ENCODE measurements around the gene ANKFN1.

ANKFN1 gene

DNA sequence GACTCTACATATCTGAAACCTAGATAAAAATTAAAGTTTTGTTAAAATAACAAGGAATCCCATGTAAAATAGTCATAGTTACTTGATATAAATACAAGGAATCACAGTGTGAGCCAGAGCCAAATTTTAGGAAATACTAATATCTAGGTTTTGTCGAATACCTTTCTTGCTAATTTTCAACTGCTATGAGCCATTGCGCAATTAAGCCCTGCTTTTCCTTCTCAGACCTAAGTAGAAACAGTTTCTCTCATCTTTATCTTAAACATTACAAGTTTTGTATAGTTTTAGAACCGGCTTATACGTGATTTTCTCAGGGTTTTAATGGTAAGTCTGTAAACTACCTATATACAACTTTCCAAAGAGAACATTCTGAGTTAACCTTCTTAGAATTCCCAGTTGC is 282.9 kb downstream of the ANKFN1 start:
- no peak for DNase-seq (ENCODE audit: low read depth)

- no peak for DNase-seq (ENCODE audit: low read depth)
Measured at GRCh38 chr17:56440419-56440818, 287.1 kb downstream of the ANKFN1 start.

DNA sequence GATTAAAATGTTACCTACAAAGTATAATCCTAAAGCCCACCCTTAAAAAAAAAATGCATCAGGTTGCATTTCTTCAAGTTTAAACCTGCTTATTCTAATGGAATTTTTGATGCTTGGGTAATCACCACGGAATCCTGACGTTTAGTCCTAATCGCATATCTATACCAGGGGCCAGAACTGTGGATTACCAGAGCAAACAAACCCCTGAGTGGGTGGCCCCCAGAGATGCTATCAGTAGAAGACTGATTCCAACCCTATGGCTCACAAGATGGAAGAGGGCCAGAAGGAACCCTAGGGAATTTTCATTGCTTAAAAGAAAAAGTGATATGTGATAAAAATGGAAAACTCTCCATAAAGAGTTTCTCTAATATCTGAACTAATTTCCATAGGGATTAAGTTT is 288.0 kb downstream of the ANKFN1 start:
- no peak for DNase-seq (ENCODE audit: low read depth)

- DNase-seq (ENCODE audit: low read depth): no peak
Measured at GRCh38 chr17:56445692-56446411, 292.6 kb downstream of the ANKFN1 start.

DNA sequence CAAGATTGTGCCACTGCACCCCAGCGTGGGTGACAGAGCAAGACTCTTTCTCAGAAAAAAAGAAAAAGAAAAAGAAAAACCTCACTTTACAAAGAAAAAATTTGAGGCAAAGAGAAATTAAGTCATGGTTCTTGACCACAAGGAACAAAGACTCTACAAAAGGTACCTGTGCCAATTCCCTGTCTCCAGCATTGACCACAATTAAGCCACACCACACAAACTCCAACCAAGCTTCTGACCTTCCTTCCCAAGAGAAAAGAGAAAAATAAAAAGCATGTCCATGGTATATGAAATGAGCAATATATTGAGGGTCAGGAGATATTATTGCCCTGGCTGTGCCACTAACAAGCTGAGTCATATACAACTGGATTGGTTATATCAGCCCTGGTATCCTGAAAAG is 293.9 kb downstream of the ANKFN1 start:
- DNase-seq (ENCODE audit: low read depth): no peak

DNA sequence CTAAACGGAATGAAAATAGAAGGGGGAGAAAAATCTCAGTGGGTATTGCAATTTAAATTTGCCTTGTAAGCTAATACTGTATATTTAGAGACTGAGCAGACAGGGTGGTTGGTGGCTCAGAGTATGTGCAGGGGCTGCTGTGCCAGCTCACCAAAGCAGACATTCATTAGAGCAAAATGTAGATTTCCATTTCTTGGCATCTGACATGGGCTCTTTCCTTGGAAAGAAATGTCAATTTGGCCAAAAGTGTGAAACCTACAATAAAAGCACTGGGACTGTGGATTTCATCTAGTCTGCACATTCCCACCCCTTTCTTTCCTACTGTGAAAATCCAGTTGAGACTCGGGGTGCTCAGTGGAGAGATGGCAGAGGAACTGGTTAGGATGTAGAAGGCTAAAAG is 295.1 kb downstream of the ANKFN1 start:
- DNase-seq (ENCODE audit: low read depth): no peak

DNA sequence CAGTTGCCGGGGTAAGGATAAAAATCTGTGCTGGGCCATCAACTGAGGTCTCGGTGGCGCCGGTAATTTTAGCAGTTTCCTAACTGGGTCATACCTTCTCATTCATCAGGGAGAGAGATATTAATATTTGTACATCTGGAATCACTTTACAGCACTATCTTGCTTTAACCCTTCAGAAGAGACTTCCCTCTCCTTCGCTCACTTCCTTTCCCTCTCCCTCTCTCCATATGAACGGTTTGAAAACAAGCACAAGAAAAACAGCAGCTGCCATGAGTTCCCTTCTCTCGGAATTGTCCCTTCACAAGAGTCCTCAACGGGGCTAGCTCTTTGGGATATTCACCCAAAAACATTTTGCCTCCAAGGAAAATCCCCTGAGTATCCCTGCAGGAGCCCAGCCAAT is 295.9 kb downstream of the ANKFN1 start:
- DNase-seq (ENCODE audit: low read depth): no peak

DNA sequence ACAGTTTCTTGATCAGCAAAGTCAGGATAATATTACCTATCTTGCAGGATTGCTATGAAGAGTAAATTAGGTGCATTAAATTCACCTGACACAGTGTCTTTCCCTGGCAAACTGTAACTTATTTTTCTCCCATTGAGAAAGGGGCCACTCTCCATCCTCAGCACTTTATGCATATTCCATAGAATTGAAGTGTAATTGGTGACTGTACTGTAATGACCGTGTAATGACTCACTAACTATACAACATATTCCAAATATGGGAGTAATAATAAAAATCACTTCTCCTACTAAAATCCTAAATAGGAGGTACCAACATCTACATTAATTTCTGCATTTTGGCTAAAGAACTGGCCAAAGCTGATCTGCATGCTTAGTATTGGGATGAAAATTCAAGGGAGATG is 298.4 kb downstream of the ANKFN1 start:
- no peak for DNase-seq (ENCODE audit: low read depth)

GRCh38 chr17:56452461-56452860 is 299.2 kb downstream of the ANKFN1 start:
- no peak for DNase-seq (ENCODE audit: low read depth)

DNA sequence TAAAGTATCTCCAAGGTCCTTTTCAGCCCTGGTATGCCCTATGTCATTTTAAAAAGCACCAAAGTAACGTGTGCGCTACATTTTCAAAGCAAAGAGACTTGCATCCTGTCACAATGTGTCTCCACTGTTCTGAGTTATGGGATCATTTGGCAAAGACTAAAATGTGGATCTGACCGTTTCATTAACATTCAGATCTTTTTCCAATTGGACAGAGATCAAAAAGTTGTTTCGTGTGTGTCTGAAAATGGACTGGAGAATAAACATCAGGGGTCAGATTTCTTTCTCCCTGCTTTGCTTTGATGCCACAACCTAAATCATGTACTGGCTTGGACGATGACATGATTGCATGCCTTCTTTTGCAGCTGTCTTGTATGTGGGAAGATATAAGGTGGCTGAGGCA is 304.2 kb downstream of the ANKFN1 start:
- no peak for DNase-seq (ENCODE audit: low read depth)

DNA sequence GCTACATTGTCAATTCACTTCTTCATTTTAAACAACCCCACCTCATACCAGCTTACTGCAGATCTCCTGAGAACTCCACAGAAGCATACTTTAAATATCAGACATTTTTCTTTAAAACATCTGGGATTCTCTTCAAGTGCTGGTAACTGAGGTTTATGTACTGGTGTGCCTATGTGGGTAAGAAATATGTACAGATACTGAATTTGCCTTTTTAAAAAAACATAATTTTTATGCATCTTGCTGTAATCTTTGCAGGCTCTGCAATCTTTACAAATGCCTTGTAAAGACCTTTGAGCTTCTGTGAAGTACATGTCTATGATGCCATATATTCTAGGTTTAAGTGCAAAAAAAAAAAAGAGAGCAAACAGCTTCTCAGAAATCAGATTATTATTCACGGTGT is 312.6 kb downstream of the ANKFN1 start:
- no peak for DNase-seq (ENCODE audit: low read depth)

DNA sequence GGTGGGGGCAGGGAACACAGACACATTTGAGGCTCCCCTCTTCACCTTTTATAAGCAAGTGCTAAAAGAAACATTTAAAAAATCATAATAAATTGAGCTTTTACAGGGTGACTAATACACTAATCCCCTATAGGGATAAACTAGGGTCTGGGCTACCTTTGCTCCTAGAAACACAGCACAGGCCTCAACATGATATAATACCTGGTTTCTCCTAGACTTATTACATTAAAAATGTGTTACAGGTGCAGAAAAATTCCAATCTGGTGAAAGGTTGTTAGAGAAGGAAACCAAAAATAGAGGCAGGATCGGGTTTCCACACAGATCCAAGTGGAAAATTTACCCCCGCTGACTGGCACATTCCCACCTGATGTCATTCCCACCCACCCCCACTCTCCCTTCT is 315.6 kb downstream of the ANKFN1 start:
- no peak for DNase-seq (ENCODE audit: low read depth)

- DNase-seq (ENCODE audit: low read depth): no peak
Measured at GRCh38 chr17:56471696-56472095, 318.4 kb downstream of the ANKFN1 start.

DNA sequence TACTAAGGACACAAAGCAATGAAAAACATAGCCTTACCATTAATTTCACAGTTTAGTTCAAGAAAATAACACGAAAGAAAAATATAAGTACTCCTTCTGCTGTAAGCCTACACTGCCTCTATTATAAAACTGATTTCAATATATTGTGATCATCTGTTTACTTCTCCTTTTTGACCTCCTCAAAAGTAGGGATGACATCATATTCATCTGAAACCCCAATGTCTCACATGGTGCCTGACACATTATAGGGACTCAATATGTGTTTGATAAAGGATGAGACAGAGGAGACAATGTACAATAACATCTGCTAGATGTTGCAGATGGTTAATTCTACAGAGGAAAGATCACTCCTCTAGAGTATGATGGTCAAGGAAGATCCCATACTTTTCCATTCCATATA is 321.8 kb downstream of the ANKFN1 start:
- DNase-seq (ENCODE audit: low read depth): no peak

- DNase-seq (ENCODE audit: low read depth): no peak
Measured at GRCh38 chr17:56478836-56479447, 325.7 kb downstream of the ANKFN1 start.

GRCh38 chr17:56480501-56480900 is 327.2 kb downstream of the ANKFN1 start:
- no peak for DNase-seq (ENCODE audit: low read depth)

DNA sequence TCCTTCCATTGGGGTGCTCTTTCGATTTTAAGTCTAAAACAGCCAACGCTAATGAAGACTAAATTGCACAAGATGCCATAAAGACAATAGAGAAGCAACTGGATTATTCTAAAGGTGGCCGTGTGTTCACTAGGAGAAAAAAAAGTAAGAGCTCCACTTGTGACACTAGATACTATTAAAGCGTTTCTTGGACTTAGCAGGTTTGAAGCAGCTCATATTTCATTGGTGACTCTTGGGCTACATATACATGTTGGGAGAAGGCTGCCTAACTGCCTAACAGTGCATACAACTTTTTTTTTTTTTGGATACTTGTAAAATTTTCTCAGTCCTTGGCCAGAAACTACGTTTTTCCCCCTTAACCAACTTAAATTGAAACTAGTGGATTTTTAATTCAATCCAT is 328.4 kb downstream of the ANKFN1 start:
- DNase-seq (ENCODE audit: low read depth): no peak

DNA sequence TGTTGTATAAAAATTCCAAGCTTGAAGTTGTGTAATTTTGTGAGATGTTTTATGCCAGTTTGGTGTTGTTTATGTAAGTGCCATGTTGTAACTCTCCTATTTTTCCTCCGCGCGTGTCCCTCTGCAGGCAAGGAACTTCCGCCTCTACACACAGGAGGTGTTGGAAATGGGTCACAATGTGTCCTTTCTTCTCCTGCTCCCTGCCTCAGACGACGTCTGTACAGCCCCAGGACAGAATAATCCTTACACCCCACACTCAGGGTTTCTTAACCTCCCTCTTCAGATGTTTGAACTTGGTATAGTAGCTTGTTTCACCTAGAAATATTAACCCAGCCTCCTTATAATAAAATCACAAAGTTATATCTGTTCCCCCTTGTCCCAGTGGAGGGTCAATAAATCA is 329.0 kb downstream of the ANKFN1 start:
- no peak for DNase-seq (ENCODE audit: low read depth)

GRCh38 chr17:56486732-56487131 is 333.5 kb downstream of the ANKFN1 start:
- no peak for DNase-seq (ENCODE audit: low read depth)

- DNase-seq (ENCODE audit: low read depth): no peak
Measured at GRCh38 chr17:56488800-56489199, 335.5 kb downstream of the ANKFN1 start.

GRCh38 chr17:56489980-56490379 is 336.7 kb downstream of the ANKFN1 start:
- no peak for DNase-seq (ENCODE audit: low read depth)

- no peak for DNase-seq (ENCODE audit: low read depth)
Measured at GRCh38 chr17:56495556-56495955, 342.3 kb downstream of the ANKFN1 start.

DNA sequence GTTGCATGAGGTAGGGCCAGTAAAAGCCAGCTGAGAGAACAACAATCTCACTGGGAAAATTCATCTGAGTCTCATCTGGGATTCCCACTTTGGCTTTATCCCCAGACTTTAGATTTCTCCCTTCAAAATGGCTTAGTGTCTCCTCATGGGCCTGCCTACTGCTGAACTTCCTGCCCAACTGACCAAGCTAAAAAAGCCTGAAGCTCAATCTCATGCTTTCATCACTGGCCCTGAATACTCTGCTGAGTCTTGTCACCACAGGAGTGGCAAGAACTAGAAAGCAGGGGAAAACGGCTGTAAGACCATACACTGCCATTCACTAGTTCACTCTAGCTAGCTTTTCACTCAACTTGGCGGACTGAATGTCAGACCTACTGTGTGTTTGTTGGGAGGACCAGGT is 343.9 kb downstream of the ANKFN1 start:
- no peak for DNase-seq (ENCODE audit: low read depth)

DNA sequence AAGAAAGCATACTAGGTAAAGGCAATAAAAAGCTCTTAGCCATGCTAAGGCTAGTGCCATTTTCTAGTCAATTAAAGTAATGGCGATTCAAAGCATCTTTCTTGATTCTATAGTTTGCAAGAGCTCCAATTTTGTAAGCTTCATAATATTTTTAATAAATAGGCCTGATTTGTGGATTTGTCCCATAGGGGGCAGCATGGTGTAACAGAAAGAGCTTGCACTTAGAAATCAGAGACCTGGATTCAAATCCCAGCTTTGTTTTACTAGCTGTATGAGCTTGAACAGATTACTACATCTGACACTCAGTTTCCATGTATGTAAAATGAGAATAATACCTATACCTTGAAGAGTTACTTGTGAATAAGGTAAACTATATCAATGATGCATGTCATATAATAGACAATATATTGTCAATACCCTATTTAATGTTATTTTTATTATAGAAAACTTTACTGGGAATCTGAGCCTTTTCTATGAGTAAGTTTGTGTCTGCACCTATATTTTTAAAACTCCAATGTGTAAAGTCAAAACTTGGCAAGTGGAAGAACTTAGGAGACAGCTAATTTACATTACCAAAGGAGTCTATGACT is 346.6 kb downstream of the ANKFN1 start:
- DNase-seq (ENCODE audit: low read depth): no peak
